ACHN (cell line): Measurements from ENCODE around the gene FHOD3.
"Not testable (repeated sequence)": the region's sequence is repeated elsewhere in the genome, so short reads cannot be mapped to it uniquely, and the experiment has no call there.

Source experiments
- DNase-seq: peaks from one replicate; pipeline ENCODE4 v3.0.0-alpha.2; 2015
- in situ Hi-C: cut with HindIII; loops from 2 replicates; pipeline ENCODE4 v1.10.0; 2017; ENCODE audit warnings: low sequenced_read_pairs, low pct_ligation_motif_present, low pct_unique_long_range_greater_than_20kb

The FHOD3 gene

DNA sequence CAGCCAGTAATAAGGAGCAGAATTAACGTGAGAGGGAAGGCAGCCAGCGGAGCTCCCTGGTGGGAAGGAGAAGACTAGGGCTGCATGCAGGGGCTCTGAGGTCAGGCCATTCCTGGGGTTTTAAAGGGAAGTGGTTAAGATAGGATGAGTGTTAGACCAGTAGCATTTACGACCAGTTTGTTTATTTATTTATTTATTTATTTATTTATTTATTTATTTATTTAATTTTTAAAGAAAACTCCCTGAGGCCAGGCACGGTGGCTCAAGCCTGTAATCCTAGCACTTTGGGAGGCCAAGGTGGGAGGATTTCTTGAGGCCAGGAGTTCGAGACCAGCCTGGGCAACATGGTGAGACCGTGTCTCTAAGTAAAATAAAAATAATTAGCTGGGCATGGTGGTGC, 152.8 kb downstream of the FHOD3 start:
- no peak for DNase-seq
- in situ Hi-C loops = no loop called here

DNA sequence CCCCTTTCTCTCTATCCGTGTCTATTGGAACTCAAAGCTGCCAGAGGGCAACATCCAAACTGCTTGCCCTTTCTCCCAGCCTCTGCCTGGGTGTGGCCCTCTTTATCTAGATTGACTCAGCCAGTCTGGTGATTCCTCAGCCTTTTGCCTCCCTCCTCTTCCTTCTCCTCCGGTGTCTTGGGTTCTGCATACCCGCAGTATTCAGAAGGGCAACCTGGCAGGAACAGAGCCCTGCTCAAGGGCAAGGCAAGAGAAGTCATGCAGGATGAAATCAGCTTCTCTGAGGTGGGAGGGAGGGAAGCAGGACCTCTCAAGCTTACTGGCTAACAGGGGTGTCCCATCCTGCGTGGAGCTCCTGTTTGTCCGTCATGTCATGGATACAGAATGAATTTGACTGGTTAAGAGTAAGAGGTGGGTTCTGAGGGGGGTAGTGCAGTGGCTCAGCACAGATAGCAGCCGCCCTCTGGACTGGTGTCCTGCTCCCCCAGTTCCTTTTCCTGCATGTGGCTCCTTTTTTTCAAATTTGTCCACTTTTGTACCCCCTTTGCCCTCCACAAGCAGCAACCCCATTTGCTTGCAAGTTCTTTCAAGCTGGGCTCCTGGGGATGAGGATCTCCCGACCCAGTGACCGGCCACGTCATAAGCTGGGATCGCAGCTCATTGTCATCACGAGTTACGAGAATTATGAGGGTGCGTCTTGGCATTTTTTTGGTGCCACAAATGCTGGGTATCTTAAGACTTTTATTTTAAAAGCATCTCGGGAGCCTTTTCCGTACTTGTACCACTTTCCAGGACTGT, 154.1 kb downstream of the FHOD3 start:
- no peak for DNase-seq
- in situ Hi-C loops = no loop called here

DNA sequence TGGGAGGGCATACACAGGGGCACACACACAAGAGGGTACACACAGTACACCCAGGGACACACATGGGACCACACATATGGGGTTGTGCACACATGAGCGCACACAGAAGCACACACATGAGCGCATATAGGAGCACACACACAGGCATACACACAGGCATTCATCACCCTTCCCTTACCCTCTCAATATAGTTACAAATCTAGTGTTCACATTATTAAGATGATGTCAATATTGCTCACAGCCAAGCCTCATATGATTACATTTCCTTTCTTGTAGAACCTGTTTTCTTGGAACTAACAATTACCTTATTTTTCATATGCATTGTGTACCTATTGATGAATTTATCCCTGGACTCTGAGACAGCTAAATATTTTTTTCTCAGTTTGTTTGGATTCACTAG, 156.7 kb downstream of the FHOD3 start:
- in situ Hi-C loops = no loop called here
- no peak for DNase-seq

DNA sequence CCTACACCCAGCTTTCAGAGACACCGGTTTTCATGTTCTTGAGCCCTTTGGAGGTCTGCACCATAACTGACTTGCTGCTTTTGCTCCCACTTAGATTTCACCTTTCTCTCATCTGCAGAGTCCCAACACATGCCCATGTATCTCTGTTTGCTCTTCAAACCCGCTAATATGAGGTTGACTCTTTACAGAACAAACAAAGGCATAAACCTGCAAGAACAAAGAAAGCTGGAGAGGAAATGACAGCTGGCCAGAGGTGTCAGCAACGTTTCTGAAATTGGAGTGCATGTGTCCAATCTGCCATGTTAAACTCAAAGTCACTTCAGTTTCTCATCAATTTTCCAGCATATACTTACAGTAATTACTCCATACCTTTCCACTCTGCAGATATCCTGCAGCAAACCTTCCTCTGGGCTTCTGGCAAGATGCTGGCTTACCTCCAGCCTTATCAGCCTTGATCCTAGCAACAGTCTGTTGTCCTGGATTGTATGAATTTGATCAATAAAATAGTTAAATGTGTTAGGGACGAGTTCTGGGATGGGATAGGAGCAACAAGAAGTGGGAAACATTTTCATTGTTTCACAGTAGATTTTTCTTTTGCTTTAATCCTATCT, 157.4 kb downstream of the FHOD3 start:
- DNase-seq = no peak
- in situ Hi-C loops = no loop called here

DNA sequence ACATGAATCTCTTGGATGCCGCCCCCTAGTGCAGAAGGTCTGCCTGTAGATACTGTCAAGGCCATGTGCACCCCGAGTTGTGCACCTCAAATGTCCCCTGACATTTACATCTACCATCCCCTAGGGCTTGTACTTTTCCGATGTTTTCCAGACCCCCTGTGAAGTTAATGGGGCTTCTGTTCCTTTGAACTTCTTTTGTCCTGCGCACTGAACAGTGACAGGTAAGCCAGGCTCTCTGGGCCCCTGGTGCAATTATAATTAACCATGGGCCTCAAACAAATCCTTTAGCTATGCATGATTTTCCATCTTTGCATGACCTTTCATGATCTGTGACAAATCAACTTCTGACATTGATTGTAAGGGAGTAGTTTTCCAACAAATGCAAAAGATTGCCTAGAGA, 158.4 kb downstream of the FHOD3 start:
- in situ Hi-C loops = no loop called here
- no peak for DNase-seq

DNA sequence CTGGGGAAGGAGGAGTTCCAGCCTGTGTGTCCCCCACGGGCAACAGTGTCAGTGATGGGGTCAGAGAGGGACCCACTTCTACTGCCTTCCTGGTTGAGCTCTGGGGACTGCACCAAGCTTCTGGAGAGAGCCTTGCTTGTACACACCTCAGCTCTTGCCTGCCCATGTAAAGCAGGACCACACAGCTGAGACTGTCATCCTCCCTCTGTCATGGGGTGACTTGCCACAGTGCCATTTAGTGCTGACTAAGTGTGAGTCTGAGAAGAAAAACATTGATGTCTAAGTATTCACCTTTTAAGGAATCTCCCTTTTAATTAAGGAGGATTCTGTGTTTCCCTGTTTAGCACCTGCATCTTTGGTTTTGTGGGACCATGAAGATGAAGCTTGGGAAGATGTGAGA, 159.1 kb downstream of the FHOD3 start:
- no peak for DNase-seq
- in situ Hi-C loops = no loop called here

DNA sequence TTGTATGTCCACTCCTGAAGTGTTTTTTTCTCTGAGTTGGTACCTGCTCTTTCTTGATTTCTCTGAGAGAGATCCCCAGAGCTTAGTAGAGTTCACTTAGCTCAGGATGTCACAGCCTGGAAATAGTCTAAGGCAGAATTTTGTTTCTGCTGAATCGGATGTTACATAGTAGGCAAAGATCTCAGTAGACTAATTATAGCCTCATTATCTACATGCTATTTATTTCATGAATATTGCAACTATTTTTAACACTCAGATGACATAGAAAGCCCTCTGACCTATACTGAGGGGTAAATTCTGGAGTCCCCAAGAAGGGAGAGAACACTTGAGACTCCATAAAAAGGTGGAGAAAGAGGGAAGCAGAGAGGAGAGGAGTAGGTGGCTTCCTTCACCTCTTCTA, 160.2 kb downstream of the FHOD3 start:
- no peak for DNase-seq
- in situ Hi-C loops = no loop called here

DNA sequence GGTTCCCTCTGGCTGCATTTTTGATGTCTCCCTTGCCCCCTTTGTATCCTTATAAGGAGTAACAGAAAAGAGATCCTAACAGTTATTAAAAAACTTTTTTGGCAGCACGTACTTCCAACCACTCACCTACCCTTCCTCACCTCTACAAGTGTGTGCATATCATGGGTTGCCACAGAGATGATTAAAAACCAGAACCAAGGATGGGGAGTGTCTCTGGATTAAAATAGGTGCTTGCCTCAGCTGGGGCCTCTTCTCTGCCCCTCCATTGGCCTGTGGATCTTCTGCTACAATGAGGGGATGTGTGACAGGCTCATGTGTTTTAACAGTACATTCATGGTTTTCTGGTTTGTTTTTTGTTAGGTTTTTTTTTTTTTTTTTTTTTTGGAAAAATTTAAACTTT, 160.8 kb downstream of the FHOD3 start:
- no peak for DNase-seq
- in situ Hi-C loops = no loop called here

DNA sequence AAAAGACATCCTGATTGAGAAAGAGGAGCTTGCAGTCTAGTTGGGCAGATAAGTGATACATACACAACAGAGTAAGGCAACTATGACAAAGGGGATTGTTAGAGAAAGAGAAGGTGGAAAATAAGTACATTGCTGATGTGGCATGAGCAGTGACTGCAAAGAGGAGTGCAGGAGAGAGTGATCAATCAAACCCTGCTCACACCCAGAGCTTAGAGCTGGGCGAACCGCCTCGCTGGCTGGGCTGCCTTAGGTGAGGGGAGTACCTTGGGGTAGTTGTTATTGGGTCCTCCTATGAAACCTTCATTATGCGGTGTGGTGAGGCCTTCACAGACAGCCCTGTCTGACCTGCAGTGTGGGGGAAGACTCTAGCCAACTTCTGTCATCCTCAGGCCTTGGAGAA, 161.7 kb downstream of the FHOD3 start:
- in situ Hi-C loops = no loop called here
- no peak for DNase-seq

DNA sequence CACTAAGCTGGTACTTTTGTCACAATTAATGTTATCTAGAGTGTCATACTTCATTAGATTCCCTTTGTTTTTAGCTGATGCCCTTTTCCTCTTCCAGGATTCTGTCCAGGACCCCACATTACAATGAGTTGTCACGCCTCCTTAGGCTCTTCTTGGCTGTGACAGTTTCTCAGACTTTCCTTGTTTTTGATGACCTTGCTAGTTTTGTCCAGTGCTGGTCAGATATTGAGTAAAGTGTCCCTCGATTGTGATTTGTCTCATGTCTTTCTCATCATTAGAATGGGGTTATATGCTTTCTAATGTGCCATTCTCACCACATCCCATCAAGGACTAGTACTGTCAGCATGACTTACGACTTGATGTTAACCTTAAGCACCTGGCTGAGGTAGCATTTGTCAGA, 162.3 kb downstream of the FHOD3 start:
- in situ Hi-C loops = no loop called here
- DNase-seq = no peak

DNA sequence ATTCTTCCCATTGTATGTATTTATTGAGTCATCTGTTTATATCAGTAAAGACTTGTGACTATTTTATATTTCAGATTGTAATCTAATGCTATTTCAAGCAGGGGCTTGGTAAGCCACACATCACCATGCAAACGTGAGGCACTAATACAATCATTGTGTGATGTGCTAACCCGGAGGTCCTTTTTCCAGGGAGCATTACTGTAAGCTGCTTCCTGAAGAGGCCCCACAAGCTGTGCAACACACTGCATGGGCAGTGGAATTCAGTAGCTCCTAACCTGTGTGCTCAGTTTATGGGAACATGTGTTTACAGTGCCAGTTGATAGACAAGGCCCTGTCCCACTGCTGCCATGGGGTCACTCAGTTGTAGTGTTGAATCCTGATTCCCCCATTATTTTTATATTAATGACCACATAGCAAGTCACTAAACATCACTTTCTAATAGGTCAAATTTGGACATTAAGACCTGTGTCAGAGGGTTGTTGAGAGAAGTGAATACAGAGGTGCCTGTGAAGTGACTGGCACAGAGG, 162.9 kb downstream of the FHOD3 start:
- no peak for DNase-seq
- in situ Hi-C loops = no loop called here

DNA sequence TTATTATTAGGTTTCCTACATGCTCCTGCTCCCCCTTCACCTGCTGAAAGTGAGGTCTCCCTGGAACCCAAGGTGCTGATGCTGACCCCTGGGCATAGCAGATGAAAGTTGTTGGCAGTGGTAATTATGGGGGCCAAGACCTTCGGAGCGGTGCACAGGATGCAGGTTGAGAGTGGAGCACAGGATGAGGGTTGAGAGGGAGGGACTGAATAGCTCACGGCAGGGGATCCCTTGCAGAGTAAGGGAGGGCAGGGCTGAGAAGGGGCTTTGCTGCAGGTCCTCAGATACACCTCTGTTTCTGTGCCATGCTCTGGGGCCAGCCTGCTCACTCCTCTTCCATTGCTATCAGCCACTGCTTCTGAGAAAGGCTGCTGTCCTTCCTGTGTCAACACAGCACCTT, 163.3 kb downstream of the FHOD3 start:
- in situ Hi-C loops = no loop called here
- DNase-seq = no peak

DNA sequence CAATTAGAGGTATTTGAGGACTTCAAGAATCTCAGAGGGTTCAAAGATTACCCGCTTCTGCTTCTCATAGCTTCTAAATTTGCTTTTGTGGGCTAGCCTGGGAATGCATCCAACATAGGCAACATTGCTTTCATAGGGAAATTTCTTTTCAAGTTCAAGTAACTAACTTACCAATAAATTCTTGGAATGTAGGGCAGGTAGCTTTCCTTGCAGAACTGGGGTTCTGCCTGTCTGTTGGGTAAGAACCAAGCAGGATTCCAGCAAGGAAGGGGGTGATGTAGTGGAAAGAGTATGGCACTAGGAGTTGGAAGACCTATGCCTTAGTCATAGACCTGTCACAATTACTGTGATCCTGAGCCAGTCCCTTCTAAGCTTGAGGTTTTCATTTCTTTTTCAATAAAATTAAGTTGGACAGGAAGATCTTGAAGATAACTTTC, 164.1 kb downstream of the FHOD3 start:
- in situ Hi-C loops = no loop called here
- no peak for DNase-seq

DNA sequence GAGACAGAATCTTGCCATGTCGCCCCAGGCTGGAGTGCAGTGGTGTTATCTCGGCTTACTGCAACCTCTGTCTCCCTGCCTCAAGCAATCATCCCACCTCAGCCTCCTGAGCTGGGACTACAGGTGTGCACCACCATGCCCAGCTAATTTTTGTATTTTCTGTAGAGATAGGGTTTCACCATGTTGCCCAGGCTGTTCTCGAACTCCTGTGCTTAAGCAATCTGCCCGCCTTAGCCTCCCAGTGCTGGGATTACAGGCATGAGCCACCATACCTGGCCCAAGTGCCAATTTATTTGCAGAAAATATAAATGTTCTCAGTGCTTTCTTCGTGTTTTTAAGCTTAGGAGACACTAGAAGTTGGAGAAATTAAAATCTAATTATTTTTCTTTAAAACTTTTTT, 166.0 kb downstream of the FHOD3 start:
- DNase-seq, in situ Hi-C loops: not testable (repeated sequence)

DNA sequence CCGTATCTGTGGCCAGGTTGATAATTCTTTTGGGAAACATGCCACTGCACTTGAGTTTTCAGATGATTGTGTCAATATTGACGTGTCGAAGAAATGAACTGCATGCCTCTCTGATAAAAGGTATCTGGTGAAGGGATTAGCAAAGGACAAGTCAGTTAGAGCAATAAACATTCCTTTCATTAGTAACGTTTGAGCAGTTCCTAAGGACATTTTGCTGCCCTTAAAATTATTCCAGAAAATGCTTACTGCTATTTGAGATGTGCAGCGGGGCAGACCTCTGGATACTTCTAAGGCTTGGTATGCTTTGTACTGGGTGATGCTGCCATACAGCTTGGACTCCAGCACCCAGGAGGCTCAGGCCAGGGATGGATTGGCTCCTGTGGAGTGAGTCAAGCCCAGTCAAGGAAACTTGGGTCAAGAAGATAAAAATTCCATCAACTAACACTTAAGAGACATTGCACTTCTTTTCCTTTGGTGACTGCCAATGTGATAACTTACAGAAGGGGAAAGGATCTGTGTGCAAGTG, 166.7 kb downstream of the FHOD3 start:
- in situ Hi-C loops = no loop called here
- no peak for DNase-seq

DNA sequence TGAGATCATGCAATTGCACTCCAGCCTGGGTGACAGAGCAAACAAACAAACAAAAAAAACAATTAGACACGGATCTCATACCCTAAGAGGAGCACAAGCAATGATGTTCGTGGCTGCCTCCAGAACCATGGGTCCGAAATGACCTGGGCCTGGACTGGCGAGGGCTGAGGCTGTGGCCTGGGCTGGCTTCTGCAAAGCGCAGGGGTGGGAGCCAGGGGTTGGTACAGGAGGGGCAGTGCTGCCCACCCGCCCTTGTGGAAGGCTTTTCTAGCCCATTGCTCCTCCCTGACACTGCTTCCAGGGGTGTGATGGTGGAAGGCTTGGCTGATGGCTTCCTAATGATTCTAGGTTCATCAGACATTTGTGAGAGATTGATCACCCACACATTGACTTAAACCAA, 167.8 kb downstream of the FHOD3 start:
- no peak for DNase-seq

DNA sequence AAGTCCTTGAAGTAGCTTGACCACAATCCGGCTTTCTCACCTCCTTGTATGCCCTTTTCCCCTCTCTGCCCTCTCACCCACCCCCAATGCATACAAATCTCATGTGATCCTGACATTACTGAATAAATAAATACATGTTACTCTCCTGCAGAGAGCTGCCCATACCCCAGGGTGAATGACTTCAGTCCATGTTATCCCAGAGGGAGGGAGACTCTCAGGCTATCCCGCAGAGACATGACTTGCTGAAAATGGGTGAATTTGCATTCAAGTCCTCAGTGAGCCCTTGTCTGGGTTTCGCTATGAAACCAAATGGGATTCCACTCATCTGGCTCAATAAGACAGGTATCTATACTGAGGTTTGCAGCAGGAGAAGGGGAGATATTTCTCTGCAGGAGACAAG, 168.5 kb downstream of the FHOD3 start:
- in situ Hi-C loops = no loop called here
- no peak for DNase-seq

More for the DNA sequence above, 167.8 kb downstream of the FHOD3 start:
- in situ Hi-C loops = no loop called here

DNA sequence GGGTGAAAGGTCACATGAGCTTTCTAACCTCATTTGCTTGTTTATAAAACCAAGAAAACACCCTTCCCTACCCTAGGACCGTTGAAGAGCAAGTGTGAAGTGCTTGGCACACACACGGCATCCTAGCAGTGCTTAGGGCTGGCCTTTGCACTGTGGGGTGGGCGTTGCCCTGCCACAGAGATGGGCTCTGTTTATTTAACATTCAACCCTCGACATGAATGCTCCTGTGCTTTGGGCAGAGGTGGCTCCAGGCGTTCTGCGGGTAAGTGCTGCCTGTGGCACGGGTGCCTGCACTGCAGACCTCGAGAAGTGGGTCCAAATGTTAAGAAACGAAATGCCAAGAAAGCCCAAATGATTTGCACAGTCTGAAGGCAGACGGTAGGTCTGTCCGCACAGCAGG, 170.1 kb downstream of the FHOD3 start:
- no peak for DNase-seq
- in situ Hi-C loops = no loop called here

DNA sequence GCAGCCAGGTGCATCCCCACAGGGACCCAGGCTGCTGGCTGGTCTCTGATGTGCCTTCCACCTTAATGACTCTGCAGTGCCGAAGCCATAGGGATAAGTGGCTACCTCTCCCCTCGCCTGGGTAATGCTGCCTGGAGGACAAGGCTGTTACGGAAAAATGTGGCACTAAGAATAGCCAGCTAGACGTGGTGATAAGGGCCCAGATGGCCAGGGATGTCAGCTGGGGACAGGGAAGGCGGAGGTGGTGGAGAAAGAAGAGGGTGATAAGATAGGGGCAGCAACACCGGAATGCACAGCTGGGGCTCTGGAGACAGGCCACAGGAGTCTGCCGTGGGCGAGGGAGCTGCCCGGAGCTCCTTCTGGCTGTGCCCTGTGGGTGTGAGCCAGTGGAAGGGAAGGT, 170.6 kb downstream of the FHOD3 start:
- in situ Hi-C loops = no loop called here
- DNase-seq = no peak

DNA sequence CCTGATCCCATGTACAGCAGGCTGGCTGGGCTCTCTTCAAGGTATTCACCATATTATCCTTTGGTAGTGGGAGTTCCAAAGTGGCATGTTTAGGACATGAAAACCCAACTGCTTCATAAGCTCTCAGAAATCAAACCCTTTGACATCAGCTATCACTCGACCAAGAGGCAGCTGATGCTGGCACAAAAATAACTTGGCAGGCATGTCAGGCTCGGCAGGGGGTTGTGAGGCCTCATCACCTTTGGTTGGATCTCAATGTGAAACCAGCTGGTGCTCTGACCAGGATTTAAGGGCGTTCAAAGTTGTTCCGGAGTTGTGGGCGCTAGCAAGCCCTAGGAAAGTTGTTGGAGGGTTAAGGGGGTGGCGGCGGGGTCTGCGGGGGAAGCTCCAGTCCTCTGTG, 171.9 kb downstream of the FHOD3 start:
- in situ Hi-C loops = no loop called here
- no peak for DNase-seq
